Progenitor cell of endocrine pancreas (in vitro differentiated cells): Measurements from ENCODE around the gene PARVB. TPM values are rescaled to one million over a fixed set of nuclear protein-coding genes. Genes with fewer than 3 reads are reported as not detected.

ENCODE experiments used
- DNase-seq: peaks from one replicate; pipeline ENCODE4 v3.0.0; 2021; ENCODE audit warnings: low spot score; ENCODE audit not compliant: unreplicated experiment
- H3K27ac Mint-ChIP-seq: 2 replicates; pipeline ENCODE4 v1.8.0; 2021; ENCODE audit warnings: mild to moderate bottlenecking, moderate library complexity, mixed read lengths
- H3K27me3 Mint-ChIP-seq: 2 replicates; pipeline ENCODE4 v1.8.0; 2021; ENCODE audit warnings: mixed read lengths
- H3K36me3 Mint-ChIP-seq: 2 replicates; pipeline ENCODE4 v1.8.0; 2022; ENCODE audit warnings: mixed read lengths; ENCODE audit not compliant: insufficient read depth
- H3K4me1 Mint-ChIP-seq: 2 replicates; pipeline ENCODE4 v1.8.0; 2021; ENCODE audit warnings: low read depth, mixed read lengths
- H3K4me3 Mint-ChIP-seq: 2 replicates; pipeline ENCODE4 v1.8.0; 2021; ENCODE audit warnings: low read depth, mild to moderate bottlenecking, moderate library complexity, mixed read lengths
- H3K9me3 Mint-ChIP-seq: 2 replicates; pipeline ENCODE4 v1.8.0; 2021; ENCODE audit warnings: low read depth, mixed read lengths
- total RNA-seq: library from RNA; stranded (reverse); gene quantifications from 2 replicates; pipeline ENCODE4 v1.2.1, GENCODE V29; 2021
- TF ChIP-seq, protein P1 (sequence below): fragments of 200-600 bp; sonication (generic); IDR thresholded peaks from one replicate; pipeline ENCODE4 v1.5.0; 2021; ENCODE audit warnings: antibody characterized with exemption, mild to moderate bottlenecking; ENCODE audit not compliant: unreplicated experiment

PARVB gene
- total RNA-seq, 1 donor from 2014 or later: 11.8 TPM

DNA sequence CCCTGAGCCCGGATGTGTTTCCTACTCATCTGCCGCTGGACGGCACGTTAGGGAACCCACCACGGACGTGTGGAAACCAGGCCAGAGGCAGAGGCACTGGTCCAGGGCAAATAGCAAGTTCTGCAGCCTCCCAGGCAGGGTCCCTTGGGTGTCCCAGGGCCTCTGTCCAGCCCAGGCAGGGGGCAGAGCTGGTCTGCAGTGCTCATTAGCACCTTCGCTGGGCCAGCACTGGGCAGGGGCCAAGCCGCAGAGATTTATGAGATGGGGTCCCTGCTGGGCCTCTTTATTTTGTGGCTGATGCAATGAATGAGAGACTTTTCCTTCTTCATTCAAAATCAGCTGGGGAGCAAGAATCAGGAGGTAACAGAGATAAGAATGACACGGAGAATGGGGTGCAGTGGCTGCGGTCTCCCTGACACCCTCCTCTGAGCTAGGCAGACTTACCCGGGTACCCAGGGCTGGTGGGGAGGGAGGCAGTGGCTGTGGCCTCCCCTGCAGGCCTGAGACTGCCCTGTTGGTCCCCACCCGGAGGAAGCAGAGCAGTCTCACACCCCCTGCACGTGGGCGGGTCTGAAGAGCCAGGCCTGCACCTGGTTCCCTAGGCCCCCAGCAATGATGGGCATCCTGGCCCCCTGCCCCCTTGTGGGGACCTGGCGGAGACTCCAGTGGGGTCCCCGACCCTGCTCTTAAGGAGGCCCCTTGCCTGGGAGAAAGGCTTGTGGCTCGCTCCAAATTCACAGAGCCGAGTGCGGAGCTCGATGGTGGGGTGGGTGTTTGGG is 142.6 kb downstream of the PARVB start:
- H3K4me3 Mint-ChIP-seq: no peak overlapping the region
- H3K9me3 Mint-ChIP-seq: no peaks in the 10 kb centered on the region
- H3K27ac Mint-ChIP-seq: no peak overlapping the region
- no peaks in the 10 kb centered on the region for H3K27me3 Mint-ChIP-seq
- no peaks in the 10 kb centered on the region for H3K36me3 Mint-ChIP-seq
- DNase-seq: no peak
- no peaks in the 10 kb centered on the region for H3K4me1 Mint-ChIP-seq
- TF ChIP-seq, protein P1, sequence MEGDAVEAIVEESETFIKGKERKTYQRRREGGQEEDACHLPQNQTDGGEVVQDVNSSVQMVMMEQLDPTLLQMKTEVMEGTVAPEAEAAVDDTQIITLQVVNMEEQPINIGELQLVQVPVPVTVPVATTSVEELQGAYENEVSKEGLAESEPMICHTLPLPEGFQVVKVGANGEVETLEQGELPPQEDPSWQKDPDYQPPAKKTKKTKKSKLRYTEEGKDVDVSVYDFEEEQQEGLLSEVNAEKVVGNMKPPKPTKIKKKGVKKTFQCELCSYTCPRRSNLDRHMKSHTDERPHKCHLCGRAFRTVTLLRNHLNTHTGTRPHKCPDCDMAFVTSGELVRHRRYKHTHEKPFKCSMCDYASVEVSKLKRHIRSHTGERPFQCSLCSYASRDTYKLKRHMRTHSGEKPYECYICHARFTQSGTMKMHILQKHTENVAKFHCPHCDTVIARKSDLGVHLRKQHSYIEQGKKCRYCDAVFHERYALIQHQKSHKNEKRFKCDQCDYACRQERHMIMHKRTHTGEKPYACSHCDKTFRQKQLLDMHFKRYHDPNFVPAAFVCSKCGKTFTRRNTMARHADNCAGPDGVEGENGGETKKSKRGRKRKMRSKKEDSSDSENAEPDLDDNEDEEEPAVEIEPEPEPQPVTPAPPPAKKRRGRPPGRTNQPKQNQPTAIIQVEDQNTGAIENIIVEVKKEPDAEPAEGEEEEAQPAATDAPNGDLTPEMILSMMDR: no peak

- Mint-ChIP-seq H3K36me3 (no peaks in the 10 kb centered on the region), H3K27me3 (no peaks in the 10 kb centered on the region), H3K4me3 (no peak overlapping the region), H3K9me3 (no peaks in the 10 kb centered on the region), H3K4me1 (no peaks in the 10 kb centered on the region), H3K27ac (no peak overlapping the region)
- TF ChIP-seq, protein P1: no peak
- no peak for DNase-seq
Measured at GRCh38 chr22:44167501-44167900, 143.4 kb downstream of the PARVB start.

GRCh38 chr22:44168206-44168605 is 144.1 kb downstream of the PARVB start:
- Mint-ChIP-seq H3K27ac (no peak overlapping the region), H3K9me3 (no peaks in the 10 kb centered on the region), H3K4me3 (no peak overlapping the region), H3K27me3 (no peaks in the 10 kb centered on the region), H3K36me3 (no peaks in the 10 kb centered on the region), H3K4me1 (no peaks in the 10 kb centered on the region)
- TF ChIP-seq, protein P1: no peak
- DNase-seq: no peak

GRCh38 chr22:44170470-44170869 is 146.4 kb downstream of the PARVB start:
- Mint-ChIP-seq H3K27ac (no peak overlapping the region), H3K36me3 (no peaks in the 10 kb centered on the region), H3K4me3 (no peak overlapping the region), H3K9me3 (no peaks in the 10 kb centered on the region), H3K4me1 (no peaks in the 10 kb centered on the region), H3K27me3 (peaks cover 3% of the 10 kb centered on the region)
- DNase-seq: no peak
- TF ChIP-seq, protein P1: no peak

DNA sequence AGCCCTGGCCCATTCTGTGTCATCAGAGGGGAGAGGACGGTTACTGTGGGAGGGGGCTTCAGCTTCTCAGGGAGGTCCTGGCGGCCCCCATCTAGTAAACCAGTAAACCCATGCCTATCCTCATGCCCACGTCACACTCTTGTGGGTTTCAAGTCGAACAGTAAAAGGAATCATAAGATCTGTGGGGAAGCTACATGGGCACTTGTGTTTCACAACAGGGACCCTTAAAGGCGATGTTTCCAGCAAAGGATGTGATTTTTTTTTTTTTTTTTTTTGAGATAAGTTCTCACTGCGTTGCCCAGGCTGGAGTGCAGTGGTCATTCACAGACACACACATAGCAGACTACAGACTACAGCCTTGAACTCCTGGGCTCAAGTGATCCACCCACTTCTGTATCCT is 147.5 kb downstream of the PARVB start:
- Mint-ChIP-seq H3K9me3 (no peaks in the 10 kb centered on the region), H3K27me3 (peaks cover 3% of the 10 kb centered on the region), H3K4me3 (no peak overlapping the region), H3K4me1 (no peaks in the 10 kb centered on the region), H3K27ac (no peak overlapping the region), H3K36me3 (no peaks in the 10 kb centered on the region)
- DNase-seq: no peak
- TF ChIP-seq, protein P1: no peak
